Body of pancreas (tissue), 4 donors: ENCODE data around the gene COG2. TPM values are rescaled to one million over a fixed set of nuclear protein-coding genes. Genes with fewer than 3 reads are reported as not detected.

ENCODE experiments used
- ATAC-seq: fragments of 150-250 bp; one replicate; pipeline ENCODE4 v1.9.1; 2016
- DNase-seq, 4 donors: peaks; one replicate each; pipeline ENCODE4 v3.0.0-alpha.2; 2019
- H3K27ac ChIP-seq, 4 donors: fragments of 200-600 bp; sonication (generic); 1 replicate in 3 of 4; 2 replicates in 1 of 4; pipeline versions ENCODE4 v1.5.1 to v1.6.1; 2016 to 2019; ENCODE audit warnings: mild to moderate bottlenecking in 1 of 4, mixed read lengths in 1 of 4, moderate library complexity in 1 of 4
- H3K27me3 ChIP-seq, 2 donors: fragments of 200-600 bp; sonication (generic); one replicate each; pipeline ENCODE4 v1.6.0; 2016; ENCODE audit warnings: mild to moderate bottlenecking in 1 of 2
- H3K36me3 ChIP-seq, 2 donors: fragments of 200-600 bp; sonication (generic); replicated peaks in 1 of 2; 2 replicates each; pipeline ENCODE4 v1.5.1; 2016; ENCODE audit warnings: low read depth in 2 of 2; ENCODE audit not compliant: insufficient read depth in 1 of 2
- H3K4me1 ChIP-seq: fragments of 200-600 bp; sonication (generic); one replicate; pipeline ENCODE4 v1.6.0; 2016
- H3K4me3 ChIP-seq, 2 donors: fragments of 200-600 bp; sonication (generic); 1 replicate in 1 of 2; 2 replicates in 1 of 2; pipeline ENCODE4 v1.5.1; 2016 to 2019
- H3K9me3 ChIP-seq, 3 donors: fragments of 200-600 bp; sonication (generic); 1 replicate in 2 of 3; 2 replicates in 1 of 3; pipeline ENCODE4 v1.5.1; 2016
- POLR2A ChIP-seq, 3 donors: fragments of 450-650 bp; IDR thresholded peaks; one replicate each; pipeline ENCODE4 v1.6.1; 2016; ENCODE audit warnings: antibody characterized with exemption in 3 of 3, mild to moderate bottlenecking in 2 of 3
- WGBS, 2 donors: methylation state at CpG; one replicate each; pipeline ENCODE4 v1.1.5; 2017; 5-methylcytosine and 5-hydroxymethylcytosine counted together
- intact Hi-C: fragments of 100-400 bp; cut with DNase I; formaldehyde crosslinking; loops from one replicate; pipeline ENCODE4 v1.15.1; 2023
- total RNA-seq, 2 donors: library from RNA; depleted of rRNA; stranded (reverse); fragments of >200 nt; gene quantifications; one replicate each; pipeline ENCODE4 v1.1.0, GENCODE V29; 2016
- TF ChIP-seq, protein P1 (sequence below), 7 experiments: fragments of 450-650 bp in 4 of 7; fragments of 200-600 bp in 3 of 7; sonication (generic) in 3 of 7; IDR thresholded peaks; one replicate each; pipeline ENCODE4 v1.5.1; 2016 to 2019; ENCODE audit warnings: antibody characterized with exemption in 7 of 7

The COG2 gene
- total RNA-seq, 2 donors from 2014 or later = 13.7 to 26.0 TPM

DNA sequence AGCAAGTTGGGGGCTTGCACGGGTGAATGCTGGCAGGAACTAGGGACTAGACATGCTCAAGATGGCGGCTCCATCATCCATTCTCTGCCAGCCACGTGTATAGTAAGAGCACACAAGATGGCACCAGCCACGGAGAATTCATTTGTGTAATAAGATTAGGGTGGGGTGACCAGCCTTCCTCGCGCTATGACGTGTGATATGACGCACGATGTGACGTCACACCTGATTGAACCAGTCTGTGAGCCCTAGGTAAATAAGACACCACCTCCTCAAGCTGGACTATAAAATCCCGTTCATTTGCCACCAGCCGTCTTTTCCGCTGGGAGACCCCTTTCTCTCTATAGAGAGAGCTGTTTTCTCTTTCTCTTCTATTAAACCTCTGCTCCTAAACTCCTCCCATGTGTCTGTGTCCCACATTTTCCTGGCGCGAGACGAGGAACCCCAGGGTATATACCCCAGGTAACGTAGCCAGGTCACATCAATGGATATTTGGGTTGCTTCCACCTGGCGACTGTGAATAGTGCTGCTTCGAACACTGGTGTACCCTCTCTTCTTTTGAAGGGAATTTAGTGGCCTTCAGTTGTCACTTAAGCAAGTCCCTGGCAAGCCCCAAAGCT lies 18.1 kb upstream of the COG2 start:
- no peaks in the 10 kb centered on the region for H3K27me3 ChIP-seq
- H3K4me1 ChIP-seq = no peaks in the 10 kb centered on the region
- intact Hi-C loops = no loop called here
- WGBS, 2 donors = 87 to 91% methylated on average over 19 of the region's 19 CpGs
- no peaks in the 10 kb centered on the region for H3K36me3 ChIP-seq
- no peak for DNase-seq
- H3K9me3 ChIP-seq = no peaks in the 10 kb centered on the region
- no peak overlapping the region for H3K4me3 ChIP-seq
- TF ChIP-seq, protein P1, sequence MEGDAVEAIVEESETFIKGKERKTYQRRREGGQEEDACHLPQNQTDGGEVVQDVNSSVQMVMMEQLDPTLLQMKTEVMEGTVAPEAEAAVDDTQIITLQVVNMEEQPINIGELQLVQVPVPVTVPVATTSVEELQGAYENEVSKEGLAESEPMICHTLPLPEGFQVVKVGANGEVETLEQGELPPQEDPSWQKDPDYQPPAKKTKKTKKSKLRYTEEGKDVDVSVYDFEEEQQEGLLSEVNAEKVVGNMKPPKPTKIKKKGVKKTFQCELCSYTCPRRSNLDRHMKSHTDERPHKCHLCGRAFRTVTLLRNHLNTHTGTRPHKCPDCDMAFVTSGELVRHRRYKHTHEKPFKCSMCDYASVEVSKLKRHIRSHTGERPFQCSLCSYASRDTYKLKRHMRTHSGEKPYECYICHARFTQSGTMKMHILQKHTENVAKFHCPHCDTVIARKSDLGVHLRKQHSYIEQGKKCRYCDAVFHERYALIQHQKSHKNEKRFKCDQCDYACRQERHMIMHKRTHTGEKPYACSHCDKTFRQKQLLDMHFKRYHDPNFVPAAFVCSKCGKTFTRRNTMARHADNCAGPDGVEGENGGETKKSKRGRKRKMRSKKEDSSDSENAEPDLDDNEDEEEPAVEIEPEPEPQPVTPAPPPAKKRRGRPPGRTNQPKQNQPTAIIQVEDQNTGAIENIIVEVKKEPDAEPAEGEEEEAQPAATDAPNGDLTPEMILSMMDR (IDR thresholded peaks at IDR 0.05) = no peak
- TF ChIP-seq POLR2A (IDR thresholded peaks at IDR 0.05) = no peak
- no peak overlapping the region for H3K27ac ChIP-seq
- ATAC-seq = no peak

GRCh38 chr1:230626232-230626631 lies 16.0 kb upstream of the COG2 start:
- intact Hi-C loops = no loop called here
- 65 to 78% methylated on average over 2 of the region's 2 CpGs for WGBS, 2 donors
- no peaks in the 10 kb centered on the region for H3K4me1 ChIP-seq
- no peak overlapping the region for H3K4me3 ChIP-seq
- no peak overlapping the region for H3K27ac ChIP-seq
- no peak for ATAC-seq
- no peaks in the 10 kb centered on the region for H3K9me3 ChIP-seq
- H3K36me3 ChIP-seq = no peaks in the 10 kb centered on the region
- no peak for DNase-seq
- no peaks in the 10 kb centered on the region for H3K27me3 ChIP-seq
- TF ChIP-seq POLR2A (IDR thresholded peaks at IDR 0.05) = no peak
- TF ChIP-seq, protein P1 (IDR thresholded peaks at IDR 0.05) = no peak

GRCh38 chr1:230627767-230628166 lies 14.5 kb upstream of the COG2 start:
- Histone ChIP-seq H3K36me3 (no peaks in the 10 kb centered on the region), H3K9me3 (no peaks in the 10 kb centered on the region), H3K27ac (no peak overlapping the region), H3K27me3 (no peaks in the 10 kb centered on the region), H3K4me3 (no peak overlapping the region), H3K4me1 (no peaks in the 10 kb centered on the region)
- intact Hi-C loops = no loop called here
- TF ChIP-seq, protein P1 (IDR thresholded peaks at IDR 0.05) = no peak
- TF ChIP-seq POLR2A (IDR thresholded peaks at IDR 0.05) = no peak
- no peak for ATAC-seq
- DNase-seq = no peak
- 79 to 82% methylated on average over 2 of the region's 2 CpGs for WGBS, 2 donors

DNA sequence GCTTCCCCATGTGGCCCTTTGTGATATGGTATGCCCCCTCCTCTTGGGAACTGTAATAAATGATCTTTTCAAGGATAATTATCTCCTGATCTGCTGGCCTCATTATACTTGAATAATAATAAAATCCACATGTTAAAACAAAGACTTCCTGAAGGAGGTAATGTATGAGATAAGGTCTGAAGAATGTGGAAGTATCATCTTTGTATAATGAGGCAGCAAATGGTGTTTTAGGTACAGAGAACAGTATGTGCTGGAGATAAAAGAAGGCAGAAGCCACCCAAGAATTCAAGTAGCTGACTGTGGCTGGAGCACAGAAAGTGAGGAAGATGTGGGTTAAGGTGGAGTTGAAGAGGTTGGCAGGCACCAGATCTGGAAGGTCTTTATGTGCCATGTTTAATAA lies 12.8 kb upstream of the COG2 start:
- H3K4me3 ChIP-seq = no peak overlapping the region
- no peaks in the 10 kb centered on the region for H3K4me1 ChIP-seq
- no peak overlapping the region for H3K27ac ChIP-seq
- ATAC-seq = no peak
- no peaks in the 10 kb centered on the region for H3K27me3 ChIP-seq
- intact Hi-C loops = no loop called here
- H3K9me3 ChIP-seq = no peaks in the 10 kb centered on the region
- TF ChIP-seq POLR2A (IDR thresholded peaks at IDR 0.05) = no peak
- no peak for DNase-seq
- H3K36me3 ChIP-seq = no peaks in the 10 kb centered on the region

DNA sequence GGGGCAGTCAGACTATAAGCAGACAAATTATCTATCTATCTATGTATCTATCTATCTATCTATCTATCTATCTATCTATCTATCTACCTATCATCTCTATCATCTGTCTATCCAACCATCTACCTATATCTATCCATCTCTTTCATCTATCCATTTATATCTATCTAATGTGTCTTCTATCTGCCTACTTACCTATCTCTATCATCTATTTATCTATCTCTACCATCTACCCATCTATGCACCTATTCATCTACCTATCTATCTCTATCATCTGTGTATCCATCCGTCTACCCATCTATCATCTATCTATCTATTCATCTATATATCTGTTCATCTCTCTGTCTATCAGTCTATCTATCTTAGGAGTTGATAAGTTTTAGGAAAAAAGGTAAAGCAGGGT lies 10.8 kb upstream of the COG2 start:
- no peak overlapping the region for H3K27ac ChIP-seq
- H3K9me3 ChIP-seq = no peaks in the 10 kb centered on the region
- H3K36me3 ChIP-seq = no peaks in the 10 kb centered on the region
- no peaks in the 10 kb centered on the region for H3K4me1 ChIP-seq
- DNase-seq (no peak), ATAC-seq (no peak)
- intact Hi-C loops = no loop called here
- WGBS, 2 donors = 58 to 63% methylated on average over 1 of the region's 1 CpG
- H3K27me3 ChIP-seq = no peaks in the 10 kb centered on the region
- no peak for TF ChIP-seq POLR2A (IDR thresholded peaks at IDR 0.05)
- TF ChIP-seq, protein P1 (IDR thresholded peaks at IDR 0.05) = no peak
- no peak overlapping the region for H3K4me3 ChIP-seq
